Body of pancreas (tissue), 4 donors: ENCODE data around the gene ASAP3. TPM values are rescaled to one million over a fixed set of nuclear protein-coding genes. Genes with fewer than 3 reads are reported as not detected.
"Not testable (repeated sequence)": the region's sequence is repeated elsewhere in the genome, so short reads cannot be mapped to it uniquely, and the experiment has no call there.

Experiments
- ATAC-seq: fragments of 150-250 bp; one replicate; pipeline ENCODE4 v1.9.1; 2016
- DNase-seq, 4 donors: peaks; one replicate each; pipeline ENCODE4 v3.0.0-alpha.2; 2019
- H3K27ac ChIP-seq, 4 donors: fragments of 200-600 bp; sonication (generic); 1 replicate in 3 of 4; 2 replicates in 1 of 4; pipeline versions ENCODE4 v1.5.1 to v1.6.1; 2016 to 2019; ENCODE audit warnings: mild to moderate bottlenecking in 1 of 4, mixed read lengths in 1 of 4, moderate library complexity in 1 of 4
- H3K27me3 ChIP-seq, 2 donors: fragments of 200-600 bp; sonication (generic); one replicate each; pipeline ENCODE4 v1.6.0; 2016; ENCODE audit warnings: mild to moderate bottlenecking in 1 of 2
- H3K36me3 ChIP-seq, 2 donors: fragments of 200-600 bp; sonication (generic); replicated peaks in 1 of 2; 2 replicates each; pipeline ENCODE4 v1.5.1; 2016; ENCODE audit warnings: low read depth in 2 of 2; ENCODE audit not compliant: insufficient read depth in 1 of 2
- H3K4me1 ChIP-seq: fragments of 200-600 bp; sonication (generic); one replicate; pipeline ENCODE4 v1.6.0; 2016
- H3K4me3 ChIP-seq, 2 donors: fragments of 200-600 bp; sonication (generic); 1 replicate in 1 of 2; 2 replicates in 1 of 2; pipeline ENCODE4 v1.5.1; 2016 to 2019
- H3K9me3 ChIP-seq, 3 donors: fragments of 200-600 bp; sonication (generic); 1 replicate in 2 of 3; 2 replicates in 1 of 3; pipeline ENCODE4 v1.5.1; 2016
- POLR2A ChIP-seq, 3 donors: fragments of 450-650 bp; IDR thresholded peaks; one replicate each; pipeline ENCODE4 v1.6.1; 2016; ENCODE audit warnings: antibody characterized with exemption in 3 of 3, mild to moderate bottlenecking in 2 of 3
- WGBS, 2 donors: methylation state at CpG; one replicate each; pipeline ENCODE4 v1.1.5; 2017; 5-methylcytosine and 5-hydroxymethylcytosine counted together
- intact Hi-C: fragments of 100-400 bp; cut with DNase I; formaldehyde crosslinking; loops from one replicate; pipeline ENCODE4 v1.15.1; 2023
- total RNA-seq, 2 donors: library from RNA; depleted of rRNA; stranded (reverse); fragments of >200 nt; gene quantifications; one replicate each; pipeline ENCODE4 v1.1.0, GENCODE V29; 2016
- TF ChIP-seq, protein P1 (sequence below), 7 experiments: fragments of 450-650 bp in 4 of 7; fragments of 200-600 bp in 3 of 7; sonication (generic) in 3 of 7; IDR thresholded peaks; one replicate each; pipeline ENCODE4 v1.5.1; 2016 to 2019; ENCODE audit warnings: antibody characterized with exemption in 7 of 7

The ASAP3 gene
- total RNA-seq, 2 donors from 2014 or later: 27.4 to 39.4 TPM

DNA sequence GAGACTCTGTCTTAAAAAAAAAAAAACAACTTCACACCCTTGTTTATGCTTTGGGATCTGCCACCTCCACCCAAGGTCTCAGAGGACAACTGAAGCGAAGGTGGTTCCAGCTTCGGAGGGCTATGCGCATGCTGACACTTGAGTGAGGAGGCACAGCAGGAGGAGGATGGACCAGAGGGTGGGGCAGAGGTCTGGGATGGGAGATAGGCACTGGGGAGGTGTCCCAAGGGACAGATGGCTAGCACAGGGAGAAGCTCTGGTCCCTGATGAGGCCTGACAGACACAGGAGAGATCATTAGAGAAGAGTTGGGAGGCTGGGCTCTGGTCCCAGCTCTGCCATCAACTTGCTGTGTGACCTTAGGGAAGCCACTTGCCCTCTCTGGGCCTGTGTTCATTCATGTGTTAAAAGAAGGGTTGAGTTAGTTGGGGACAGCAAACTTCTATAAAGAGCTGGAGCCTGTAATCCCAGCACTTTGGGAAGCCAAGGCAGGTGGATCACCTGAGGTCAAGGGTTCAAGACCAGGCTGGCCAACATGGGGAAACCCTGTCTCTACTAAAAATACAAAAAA is 30.2 kb upstream of the ASAP3 start:
- no peaks in the 10 kb centered on the region for H3K9me3 ChIP-seq
- H3K27ac ChIP-seq: no peak overlapping the region
- H3K36me3 ChIP-seq: no peaks in the 10 kb centered on the region
- 85 to 92% methylated on average over 3 of the region's 3 CpGs for whole genome bisulfite sequencing, 2 donors
- ATAC-seq (no peak), DNase-seq (no peak)
- H3K4me1 ChIP-seq: no peaks in the 10 kb centered on the region
- intact Hi-C loops: no loop called here
- H3K4me3 ChIP-seq: no peak overlapping the region
- TF ChIP-seq, protein P1, sequence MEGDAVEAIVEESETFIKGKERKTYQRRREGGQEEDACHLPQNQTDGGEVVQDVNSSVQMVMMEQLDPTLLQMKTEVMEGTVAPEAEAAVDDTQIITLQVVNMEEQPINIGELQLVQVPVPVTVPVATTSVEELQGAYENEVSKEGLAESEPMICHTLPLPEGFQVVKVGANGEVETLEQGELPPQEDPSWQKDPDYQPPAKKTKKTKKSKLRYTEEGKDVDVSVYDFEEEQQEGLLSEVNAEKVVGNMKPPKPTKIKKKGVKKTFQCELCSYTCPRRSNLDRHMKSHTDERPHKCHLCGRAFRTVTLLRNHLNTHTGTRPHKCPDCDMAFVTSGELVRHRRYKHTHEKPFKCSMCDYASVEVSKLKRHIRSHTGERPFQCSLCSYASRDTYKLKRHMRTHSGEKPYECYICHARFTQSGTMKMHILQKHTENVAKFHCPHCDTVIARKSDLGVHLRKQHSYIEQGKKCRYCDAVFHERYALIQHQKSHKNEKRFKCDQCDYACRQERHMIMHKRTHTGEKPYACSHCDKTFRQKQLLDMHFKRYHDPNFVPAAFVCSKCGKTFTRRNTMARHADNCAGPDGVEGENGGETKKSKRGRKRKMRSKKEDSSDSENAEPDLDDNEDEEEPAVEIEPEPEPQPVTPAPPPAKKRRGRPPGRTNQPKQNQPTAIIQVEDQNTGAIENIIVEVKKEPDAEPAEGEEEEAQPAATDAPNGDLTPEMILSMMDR (IDR thresholded peaks at IDR 0.05): no peak
- TF ChIP-seq POLR2A (IDR thresholded peaks at IDR 0.05): no peak
- H3K27me3 ChIP-seq: no peaks in the 10 kb centered on the region

DNA sequence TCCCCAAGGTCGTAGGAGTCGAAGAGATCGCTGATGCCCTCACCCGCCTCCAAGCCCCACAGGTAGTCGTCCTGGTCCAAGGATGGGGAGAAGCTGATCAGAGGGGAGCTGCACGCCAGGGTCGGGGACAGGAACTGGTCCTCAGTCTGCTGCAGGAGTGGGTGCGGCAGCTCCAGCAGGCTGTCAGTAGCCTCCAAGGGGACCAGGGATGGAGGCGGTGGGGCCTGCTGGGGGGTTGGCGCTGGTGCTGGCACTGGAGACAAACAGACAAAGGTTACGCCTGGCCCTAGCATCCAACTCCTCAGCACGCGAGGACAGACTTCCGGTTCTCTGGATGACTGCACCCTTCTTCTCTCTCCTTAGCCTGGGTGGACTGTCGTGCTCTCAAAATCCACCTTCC is 25.9 kb upstream of the ASAP3 start:
- intact Hi-C loops: no loop called here
- Histone ChIP-seq H3K36me3 (no peaks in the 10 kb centered on the region), H3K27ac (no peak overlapping the region), H3K4me3 (no peak overlapping the region), H3K27me3 (no peaks in the 10 kb centered on the region), H3K4me1 (no peaks in the 10 kb centered on the region), H3K9me3 (no peaks in the 10 kb centered on the region)
- no peak for ATAC-seq
- TF ChIP-seq, protein P1 (IDR thresholded peaks at IDR 0.05): no peak
- TF ChIP-seq POLR2A (IDR thresholded peaks at IDR 0.05): no peak
- WGBS, 2 donors: 82 to 93% methylated on average over 9 to 15 of the region's 15 CpGs
- DNase-seq: no peak

- H3K27me3 ChIP-seq: no peaks in the 10 kb centered on the region
- intact Hi-C loops: no loop called here
- no peak for TF ChIP-seq POLR2A (IDR thresholded peaks at IDR 0.05)
- TF ChIP-seq, protein P1 (IDR thresholded peaks at IDR 0.05): no peak
- H3K4me3 ChIP-seq: no peak overlapping the region
- 86 to 88% methylated on average over 9 to 13 of the region's 13 CpGs for WGBS, 2 donors
- H3K4me1 ChIP-seq: no peaks in the 10 kb centered on the region
- ATAC-seq: no peak
- DNase-seq: no peak
- no peak overlapping the region for H3K27ac ChIP-seq
- H3K9me3 ChIP-seq: no peaks in the 10 kb centered on the region
- no peaks in the 10 kb centered on the region for H3K36me3 ChIP-seq
Measured at GRCh38 chr1:23506376-23507107, 22.6 kb upstream of the ASAP3 start.

- H3K9me3 ChIP-seq: no peaks in the 10 kb centered on the region
- TF ChIP-seq, protein P1 (IDR thresholded peaks at IDR 0.05): no peak
- TF ChIP-seq POLR2A (IDR thresholded peaks at IDR 0.05): no peak
- 91 to 98% methylated on average over 4 to 6 of the region's 6 CpGs for WGBS, 2 donors
- H3K4me3 ChIP-seq: no peak overlapping the region
- no peaks in the 10 kb centered on the region for H3K36me3 ChIP-seq
- no peaks in the 10 kb centered on the region for H3K4me1 ChIP-seq
- intact Hi-C loops: no loop called here
- DNase-seq (no peak), ATAC-seq (no peak)
- no peak overlapping the region for H3K27ac ChIP-seq
- H3K27me3 ChIP-seq: no peaks in the 10 kb centered on the region
Measured at GRCh38 chr1:23505851-23506250, 21.9 kb upstream of the ASAP3 start.

- H3K36me3 ChIP-seq, H3K27me3 ChIP-seq, ATAC-seq, H3K4me3 ChIP-seq, H3K4me1 ChIP-seq, H3K9me3 ChIP-seq, intact Hi-C loops, H3K27ac ChIP-seq, DNase-seq: not testable (repeated sequence)
- WGBS, 2 donors: 74 to 92% methylated on average over 7 to 9 of the region's 24 CpGs
Measured at GRCh38 chr1:23504156-23504555, 20.2 kb upstream of the ASAP3 start.
